ENCODE results near the gene ALPL.

DNA sequence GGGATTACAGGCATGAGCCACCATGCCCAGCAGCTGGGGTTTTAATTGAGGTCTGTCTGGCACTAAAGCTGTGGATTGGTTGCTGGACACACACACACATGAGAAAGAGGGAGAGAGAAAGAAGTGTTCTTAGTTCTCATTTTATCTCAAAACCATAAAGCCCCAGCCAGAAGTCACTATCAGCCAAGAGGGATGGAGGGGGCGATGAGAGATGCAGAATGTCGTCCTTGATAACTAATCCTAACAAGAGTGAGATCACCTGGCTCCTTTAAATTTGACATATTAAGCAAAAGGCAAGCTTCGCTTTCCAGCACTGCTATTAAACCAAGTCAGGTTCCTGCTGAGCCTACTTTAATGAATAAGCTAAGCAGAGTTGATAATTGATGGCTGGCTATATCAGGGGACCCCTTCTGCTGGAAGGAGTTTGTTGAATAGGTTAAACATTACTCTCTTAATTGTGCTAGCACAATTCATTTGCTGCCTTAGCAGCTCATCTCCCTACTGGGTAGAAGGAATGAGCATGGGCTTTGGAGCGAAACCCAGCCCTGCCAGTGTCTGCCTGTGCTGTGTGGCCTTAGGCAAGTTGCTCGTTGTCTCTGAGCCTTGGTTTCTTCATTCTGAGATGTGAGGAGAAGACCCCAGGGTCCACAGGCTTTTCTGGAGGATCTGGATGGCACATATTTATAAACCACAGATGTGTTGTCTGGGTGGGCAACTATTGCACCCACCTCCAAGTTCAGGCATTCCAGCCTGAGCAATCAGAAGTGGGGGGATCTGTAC lies 50.8 kb downstream of the ALPL start:
- TF ChIP-seq POLR2AphosphoS5 (IDR thresholded peaks at IDR 0.05) = no peak
- no peak for TF ChIP-seq CTCF (IDR thresholded peaks at IDR 0.05)
- no peak for TF ChIP-seq POLR2A (IDR thresholded peaks at IDR 0.05)
- TF ChIP-seq EP300 (IDR thresholded peaks at IDR 0.05; ENCODE audit: low read depth) = no peak
